ENCODE results near the gene HOXC10. TPM values are rescaled to one million over a fixed set of nuclear protein-coding genes. Genes with fewer than 3 reads are reported as not detected.

The HOXC10 gene
- total RNA-seq, 6 donors from 2014 or later, result not detected

- Histone ChIP-seq H3K9me3 (no peaks in the 10 kb centered on the region), H3K36me3 (no peaks in the 10 kb centered on the region), H3K4me1 (peaks cover 0 to 16% (median 1%) of the 10 kb centered on the region in 4 donors), H3K4me3 (no peak overlapping the region), H3K27ac (no peak overlapping the region), H3K27me3 (peaks cover 1 to 79% (median 33%) of the 10 kb centered on the region in 4 donors)
- DNase-seq, result no peak
- no peak for ATAC-seq (ENCODE audit: low FRiP score in 2 of 2)
- TF ChIP-seq POLR2AphosphoS5 (IDR thresholded peaks at IDR 0.05) (no peak), EP300 (IDR thresholded peaks at IDR 0.05) (no peak)
- TF ChIP-seq, protein P1, sequence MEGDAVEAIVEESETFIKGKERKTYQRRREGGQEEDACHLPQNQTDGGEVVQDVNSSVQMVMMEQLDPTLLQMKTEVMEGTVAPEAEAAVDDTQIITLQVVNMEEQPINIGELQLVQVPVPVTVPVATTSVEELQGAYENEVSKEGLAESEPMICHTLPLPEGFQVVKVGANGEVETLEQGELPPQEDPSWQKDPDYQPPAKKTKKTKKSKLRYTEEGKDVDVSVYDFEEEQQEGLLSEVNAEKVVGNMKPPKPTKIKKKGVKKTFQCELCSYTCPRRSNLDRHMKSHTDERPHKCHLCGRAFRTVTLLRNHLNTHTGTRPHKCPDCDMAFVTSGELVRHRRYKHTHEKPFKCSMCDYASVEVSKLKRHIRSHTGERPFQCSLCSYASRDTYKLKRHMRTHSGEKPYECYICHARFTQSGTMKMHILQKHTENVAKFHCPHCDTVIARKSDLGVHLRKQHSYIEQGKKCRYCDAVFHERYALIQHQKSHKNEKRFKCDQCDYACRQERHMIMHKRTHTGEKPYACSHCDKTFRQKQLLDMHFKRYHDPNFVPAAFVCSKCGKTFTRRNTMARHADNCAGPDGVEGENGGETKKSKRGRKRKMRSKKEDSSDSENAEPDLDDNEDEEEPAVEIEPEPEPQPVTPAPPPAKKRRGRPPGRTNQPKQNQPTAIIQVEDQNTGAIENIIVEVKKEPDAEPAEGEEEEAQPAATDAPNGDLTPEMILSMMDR (IDR thresholded peaks at IDR 0.05), result no peak
These were observed 37.2 kb upstream of the HOXC10 start for GRCh38 chr12:53947743-53948142.

DNA sequence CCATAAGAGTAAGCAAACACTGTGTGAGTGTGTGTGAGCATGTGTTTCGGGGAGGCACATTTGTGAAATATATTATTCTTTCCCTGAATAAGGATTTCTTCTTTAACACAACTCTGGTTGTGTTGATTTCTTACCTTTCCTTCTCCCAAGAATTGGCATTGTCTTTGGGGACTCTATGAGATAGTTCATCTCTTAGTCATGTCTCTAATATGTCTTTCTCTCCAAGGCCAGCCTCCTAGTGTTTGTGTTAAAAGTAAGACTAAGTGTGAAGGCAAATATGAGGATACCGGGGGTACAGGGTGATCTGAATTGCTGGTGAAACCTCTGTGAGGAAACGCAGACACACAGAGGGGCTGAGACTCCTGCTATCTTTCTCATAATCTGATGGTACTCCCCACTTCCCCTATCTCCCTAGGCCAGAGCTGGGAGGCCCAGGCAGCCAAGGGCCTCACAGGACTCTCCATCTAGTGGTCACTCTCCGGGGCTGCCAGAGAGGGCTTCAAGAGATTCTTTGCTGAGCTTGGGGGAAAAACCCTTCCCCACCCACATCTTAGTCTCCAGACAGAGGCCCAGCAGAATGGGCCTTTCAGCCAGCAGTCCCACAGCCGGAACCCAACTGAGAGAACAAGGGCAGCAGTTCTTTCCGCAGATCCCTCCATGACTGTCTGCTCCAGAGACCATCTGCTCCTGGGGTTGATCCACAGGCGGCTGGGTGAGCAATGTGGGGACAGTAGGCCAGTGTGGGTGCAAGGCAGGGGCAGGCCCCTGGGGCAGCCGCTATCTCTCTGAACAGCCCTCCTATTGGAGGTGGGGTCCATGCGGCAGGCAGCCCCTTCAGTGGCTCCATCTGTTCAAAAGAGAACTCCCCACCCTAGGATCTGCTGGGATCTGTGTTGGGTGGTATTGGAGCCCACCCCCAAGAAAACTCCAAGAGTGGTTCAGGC is 36.0 kb upstream of the HOXC10 start:
- no peaks in the 10 kb centered on the region for H3K9me3 ChIP-seq
- 42 to 43% methylated on average over 4 to 9 of the region's 9 CpGs for WGBS, 2 donors
- DNase-seq (peak in 1 of 2 donors; percentile 15), ATAC-seq (ENCODE audit: low FRiP score in 2 of 2) (no peak)
- H3K27ac ChIP-seq, result no peak overlapping the region
- no peak overlapping the region for H3K4me3 ChIP-seq
- H3K36me3 ChIP-seq, result no peaks in the 10 kb centered on the region
- H3K27me3 ChIP-seq, result peaks cover 1 to 81% (median 37%) of the 10 kb centered on the region in 4 donors
- H3K4me1 ChIP-seq, result peaks cover 0 to 21% (median 1%) of the 10 kb centered on the region in 4 donors
- TF ChIP-seq POLR2A (IDR thresholded peaks at IDR 0.05), result no peak
- no peak for TF ChIP-seq EP300 (IDR thresholded peaks at IDR 0.05)
- TF ChIP-seq, protein P1 (IDR thresholded peaks at IDR 0.05), result no peak
- TF ChIP-seq POLR2AphosphoS5 (IDR thresholded peaks at IDR 0.05), result no peak

DNA sequence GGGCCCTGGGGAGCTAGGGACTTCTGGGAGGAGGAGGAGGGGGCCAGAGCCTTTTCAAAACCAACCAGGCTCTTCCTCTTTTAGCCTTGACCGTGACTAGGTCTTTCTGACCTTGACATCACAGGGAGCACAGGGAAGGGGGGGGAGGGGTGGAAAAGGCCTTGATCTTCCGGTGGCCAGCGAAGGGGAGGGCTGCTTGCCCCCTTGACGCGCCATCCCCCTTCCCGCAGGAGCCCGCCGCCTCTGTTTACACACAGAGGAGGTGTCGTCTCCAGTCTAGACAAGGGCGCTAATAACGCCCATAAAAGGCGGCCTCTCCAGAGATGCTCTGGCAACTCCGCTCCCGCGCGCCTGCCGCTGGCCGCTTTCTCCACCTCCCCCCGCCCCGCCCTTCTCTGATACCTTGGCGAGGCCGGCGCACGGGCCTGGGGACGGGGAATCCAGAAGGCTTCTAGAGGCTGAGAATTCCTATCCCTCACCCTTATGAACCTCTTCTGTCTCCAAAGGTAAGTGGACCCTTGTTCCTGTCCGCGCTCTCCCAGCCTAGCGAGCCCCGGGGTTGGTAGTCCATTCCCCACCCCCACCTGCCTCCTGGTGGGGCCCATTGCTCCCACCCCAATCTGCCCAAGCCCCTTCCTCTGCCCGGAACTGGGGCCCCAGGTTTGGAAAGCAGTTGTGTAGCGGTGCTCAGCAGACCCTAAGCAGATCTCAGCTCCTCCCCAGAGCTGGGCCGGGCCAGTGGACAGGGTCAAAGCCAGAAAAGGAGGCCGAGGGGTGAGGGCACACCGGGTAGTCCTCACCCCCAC is 35.1 kb upstream of the HOXC10 start:
- H3K27me3 ChIP-seq, result peaks cover 1 to 82% (median 40%) of the 10 kb centered on the region in 4 donors

DNA sequence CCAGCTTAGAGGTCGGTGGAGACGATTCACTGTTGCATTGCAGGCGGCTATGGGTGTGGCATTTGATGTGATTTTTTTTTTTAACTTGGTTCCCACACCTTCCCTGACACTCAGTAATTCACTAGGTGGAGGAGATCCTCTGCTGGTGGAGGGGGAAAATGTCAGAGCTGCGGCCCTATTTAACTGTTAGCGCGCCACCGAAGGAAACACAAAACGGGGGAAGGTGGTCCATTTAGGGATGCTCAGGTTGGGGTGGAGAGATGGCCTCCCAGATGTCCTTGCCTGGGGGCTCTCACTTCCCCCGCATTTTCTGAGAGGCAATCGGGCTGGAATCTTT is 34.5 kb upstream of the HOXC10 start:
- no peak overlapping the region for H3K27ac ChIP-seq
- H3K9me3 ChIP-seq, result no peaks in the 10 kb centered on the region
- no peak for ATAC-seq (ENCODE audit: low FRiP score in 2 of 2)
- no peak overlapping the region for H3K4me3 ChIP-seq
- H3K27me3 ChIP-seq, result peaks cover 1 to 82% (median 44%) of the 10 kb centered on the region in 4 donors
- 6% methylated on average over 8 to 10 of the region's 10 CpGs for WGBS, 2 donors
- TF ChIP-seq EP300 (IDR thresholded peaks at IDR 0.05) (no peak), POLR2AphosphoS5 (IDR thresholded peaks at IDR 0.05) (no peak), POLR2A (IDR thresholded peaks at IDR 0.05) (no peak)
- TF ChIP-seq, protein P1 (IDR thresholded peaks at IDR 0.05), result no peak
- DNase-seq, result no peak
- peaks cover 0 to 27% (median 2%) of the 10 kb centered on the region in 4 donors for H3K4me1 ChIP-seq
- no peaks in the 10 kb centered on the region for H3K36me3 ChIP-seq

More for the DNA sequence above, 35.1 kb upstream of the HOXC10 start:
- DNase-seq (peak in 1 of 2 donors; percentile 70), ATAC-seq (ENCODE audit: low FRiP score in 2 of 2) (peak in 1 of 2 donors; percentile 20)
- 5 to 6% methylated on average over 23 to 33 of the region's 34 CpGs for WGBS, 2 donors
- H3K4me3 ChIP-seq, result no peak overlapping the region
- H3K27ac ChIP-seq, result no peak overlapping the region
- no peaks in the 10 kb centered on the region for H3K9me3 ChIP-seq
- peaks cover 0 to 22% (median 1%) of the 10 kb centered on the region in 4 donors for H3K4me1 ChIP-seq
- no peaks in the 10 kb centered on the region for H3K36me3 ChIP-seq
- TF ChIP-seq, protein P1 (IDR thresholded peaks at IDR 0.05), result no peak
- TF ChIP-seq POLR2A (IDR thresholded peaks at IDR 0.05), result no peak
- TF ChIP-seq POLR2AphosphoS5 (IDR thresholded peaks at IDR 0.05), result no peak
- no peak for TF ChIP-seq EP300 (IDR thresholded peaks at IDR 0.05)
